GM19099 (cell line): ENCODE results near the gene EFNB3.

ENCODE experiments used
- POLR2A ChIP-seq: IDR thresholded peaks from 3 replicates; pipeline ENCODE4 v1.6.1; 2011; ENCODE audit warnings: low read depth; ENCODE audit not compliant: insufficient read length; ENCODE audit errors: extremely low read depth

EFNB3 gene

GRCh38 chr17:7729816-7730215 is 24.8 kb downstream of the EFNB3 start:
- no peak for TF ChIP-seq POLR2A

DNA sequence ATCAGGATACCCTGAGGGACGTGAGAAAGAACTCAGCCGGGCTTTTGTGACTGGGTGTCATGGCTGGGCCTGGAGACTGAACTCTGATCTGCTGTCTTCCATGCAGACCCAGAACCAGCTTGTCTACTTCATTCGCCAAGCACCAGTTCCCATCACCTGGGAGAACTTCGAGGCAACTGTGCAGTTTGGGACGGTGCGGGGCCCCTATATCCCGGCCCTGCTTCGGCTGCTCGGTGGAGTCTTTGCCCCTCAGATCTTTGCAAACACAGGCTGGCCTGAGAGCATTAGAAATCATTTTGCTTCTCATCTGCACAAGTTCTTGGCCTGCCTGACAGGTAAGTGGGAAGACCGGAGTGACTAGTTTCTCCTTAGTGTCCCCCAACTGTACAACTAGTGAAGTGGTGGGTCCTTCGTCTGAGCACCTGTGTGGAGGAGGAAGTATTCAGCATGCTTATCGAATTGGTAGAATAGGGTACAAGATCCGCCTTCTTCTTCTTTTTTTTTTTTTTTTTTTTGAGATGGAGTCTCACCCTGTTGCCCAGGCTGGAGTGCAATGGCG is 28.1 kb downstream of the EFNB3 start:
- TF ChIP-seq POLR2A, result no peak

DNA sequence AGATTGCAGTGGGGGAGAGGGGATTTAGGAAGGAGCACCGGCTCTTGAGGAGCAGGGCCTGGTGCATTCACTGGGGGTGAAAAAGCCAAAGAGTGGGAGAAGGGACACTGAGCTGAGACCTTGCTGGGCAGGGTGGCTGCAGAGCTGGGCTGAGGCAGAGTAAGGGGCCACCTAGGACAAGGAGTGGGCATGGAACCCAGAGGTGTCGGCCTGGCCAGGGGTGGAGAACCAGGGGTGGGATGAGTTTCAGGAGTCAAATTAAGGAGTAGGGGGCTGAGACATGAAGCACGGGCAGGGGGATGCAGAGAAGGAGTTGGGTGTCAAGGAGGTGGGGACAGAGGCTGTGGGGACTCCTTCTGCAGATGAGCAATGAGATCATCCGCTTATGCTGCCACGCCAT is 32.6 kb downstream of the EFNB3 start:
- no peak for TF ChIP-seq POLR2A

DNA sequence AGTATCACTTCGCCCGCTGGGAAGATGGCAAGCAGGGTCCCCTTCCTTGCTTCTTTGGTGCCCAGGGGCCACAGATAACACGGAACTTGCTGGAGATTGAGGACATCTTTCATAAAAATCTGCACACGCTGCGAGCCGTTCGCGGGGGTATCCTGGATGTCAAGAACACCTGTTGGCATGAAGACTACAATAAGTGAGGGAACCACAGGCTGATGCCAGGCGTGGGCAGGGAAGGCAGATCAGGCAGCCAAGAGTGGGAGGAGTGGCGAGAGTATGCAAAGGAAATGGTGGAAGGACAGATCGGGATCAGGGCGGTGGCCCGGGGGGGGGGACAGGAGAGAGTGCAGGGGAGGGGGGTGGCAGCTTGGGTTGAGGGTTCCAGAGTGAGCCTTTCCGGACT is 34.7 kb downstream of the EFNB3 start:
- no peak for TF ChIP-seq POLR2A

GRCh38 chr17:7740481-7741001 is 35.5 kb downstream of the EFNB3 start:
- no peak for TF ChIP-seq POLR2A

DNA sequence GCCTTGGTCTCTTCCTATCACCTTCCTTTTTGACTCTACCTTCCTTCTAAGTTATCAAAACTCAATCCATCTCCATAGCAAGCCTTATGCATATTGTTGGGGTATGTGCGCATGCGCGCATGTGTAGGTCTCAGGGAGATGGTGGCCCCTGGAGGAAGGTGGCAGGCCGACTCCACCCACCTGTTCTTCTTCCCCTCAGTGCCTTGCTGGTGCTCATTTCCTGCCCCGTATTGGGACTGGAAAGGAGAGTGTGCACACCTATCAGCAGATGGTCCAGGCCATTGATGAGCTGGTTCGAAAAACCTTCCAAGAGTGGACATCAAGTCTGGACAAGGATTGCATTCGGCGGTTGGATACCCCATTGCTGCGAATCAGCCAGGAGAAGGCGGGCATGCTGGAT is 37.7 kb downstream of the EFNB3 start:
- TF ChIP-seq POLR2A, result no peak

- no peak for TF ChIP-seq POLR2A
Measured at GRCh38 chr17:7744416-7744815, 39.4 kb downstream of the EFNB3 start.

DNA sequence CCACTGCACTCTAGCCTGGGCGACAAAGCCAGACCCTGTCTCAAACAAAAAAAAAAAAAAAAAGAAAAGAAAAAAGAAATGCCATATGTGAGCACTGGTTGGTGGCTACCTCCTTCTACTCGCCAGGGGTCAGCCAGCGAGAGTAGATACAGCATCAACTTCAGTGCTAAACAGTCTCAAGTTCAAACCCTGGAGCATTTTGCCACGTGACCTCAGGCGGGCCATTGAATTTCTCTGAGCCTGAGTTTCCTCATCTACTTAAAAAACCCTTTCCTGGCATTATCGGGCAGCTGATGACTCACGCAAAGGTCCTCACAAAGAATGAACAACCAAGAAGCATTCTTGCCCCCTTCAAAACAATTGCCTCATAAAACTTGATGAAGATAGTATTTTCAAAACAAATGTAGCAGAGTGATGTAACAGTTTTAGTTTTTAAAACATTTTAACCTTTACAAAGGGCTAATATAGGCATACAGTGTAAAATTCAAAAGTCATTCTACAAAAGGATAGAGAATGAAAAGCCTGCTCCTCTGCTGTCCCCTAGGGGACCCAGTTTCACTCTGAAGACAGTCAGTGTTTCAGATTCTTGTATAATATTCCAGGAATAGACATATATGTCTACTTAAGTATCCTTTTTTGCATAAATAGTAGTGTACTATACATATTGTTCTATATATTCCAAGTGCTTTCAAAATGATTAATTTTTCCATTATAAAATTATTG is 40.9 kb downstream of the EFNB3 start:
- no peak for TF ChIP-seq POLR2A

- TF ChIP-seq POLR2A, result no peak
Measured at GRCh38 chr17:7747635-7748071, 42.7 kb downstream of the EFNB3 start.

DNA sequence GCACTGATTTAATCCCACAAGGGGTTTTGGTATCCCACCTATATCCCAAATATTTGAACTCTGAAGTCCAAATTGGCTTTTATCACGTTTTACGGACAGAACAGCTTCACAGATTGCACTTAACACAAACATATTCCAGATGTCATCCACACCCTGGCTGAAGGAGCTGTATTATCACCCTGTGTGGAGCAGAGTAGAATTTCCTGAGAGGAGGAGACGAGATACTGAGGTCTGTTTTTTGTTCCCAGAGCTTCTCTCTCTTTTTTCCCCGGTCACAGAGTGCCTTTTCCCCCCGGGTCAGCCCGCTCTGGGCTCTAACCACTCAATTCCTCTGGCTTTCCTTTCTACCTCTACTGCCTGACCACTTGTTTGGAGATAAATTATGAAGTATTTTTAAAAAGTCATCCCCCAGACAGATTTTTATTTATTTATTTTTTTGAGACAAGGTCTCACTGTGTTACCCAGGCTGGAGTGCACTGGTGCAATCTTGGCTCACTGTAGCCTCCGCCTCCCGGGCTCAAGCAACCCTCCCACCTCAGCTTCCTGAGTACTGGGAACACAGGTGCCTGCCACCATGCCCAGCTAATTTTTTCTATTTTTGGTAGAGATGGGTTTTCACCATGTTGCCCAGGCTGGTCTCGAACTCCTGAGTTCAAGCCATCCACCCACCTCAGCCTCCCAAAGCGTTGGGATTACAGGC is 43.2 kb downstream of the EFNB3 start:
- TF ChIP-seq POLR2A, result no peak

DNA sequence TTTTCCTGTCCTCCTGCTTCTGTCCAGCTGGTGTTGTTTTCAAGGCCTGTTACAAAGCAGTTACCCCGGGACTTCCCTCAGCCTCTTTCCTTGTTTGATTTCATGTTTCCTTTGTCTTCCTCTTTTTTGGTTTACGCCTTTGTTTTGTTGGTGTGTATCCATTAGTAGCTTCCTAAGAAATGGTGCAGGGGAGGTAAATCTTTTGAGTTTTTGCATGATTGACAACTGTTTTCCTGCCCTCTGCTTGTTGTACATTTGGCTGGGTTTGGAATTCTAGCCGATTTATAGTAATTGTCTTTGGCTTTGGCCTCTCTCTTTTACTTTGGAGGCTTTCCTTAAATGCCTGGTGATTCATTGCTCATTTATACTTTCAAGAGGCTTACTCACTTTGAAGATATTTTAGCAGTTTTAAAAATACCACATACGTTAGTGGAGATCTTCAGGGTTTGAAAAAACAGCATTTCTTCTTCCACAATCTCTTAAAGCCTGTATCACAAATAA is 45.4 kb downstream of the EFNB3 start:
- no peak for TF ChIP-seq POLR2A

DNA sequence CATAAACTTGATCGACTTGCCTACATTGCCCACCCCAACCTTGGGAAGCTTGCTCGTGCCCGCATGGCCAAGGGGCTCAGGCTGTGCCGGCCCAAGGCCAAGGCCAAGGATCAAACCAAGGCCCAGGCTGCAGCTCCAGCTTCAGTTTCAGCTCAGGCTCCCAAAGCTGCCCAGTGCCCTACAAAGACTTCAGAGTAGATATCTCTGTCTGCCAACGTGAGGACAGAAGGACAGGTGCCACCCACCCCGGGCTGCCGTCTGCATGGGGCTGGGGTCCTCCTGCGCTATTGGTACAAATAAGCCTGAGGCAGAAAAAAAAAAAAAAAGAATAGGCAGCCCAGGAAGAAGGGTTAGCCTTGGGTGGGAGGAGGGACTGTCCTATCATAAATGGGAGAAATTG is 49.7 kb downstream of the EFNB3 start:
- TF ChIP-seq POLR2A, result no peak

DNA sequence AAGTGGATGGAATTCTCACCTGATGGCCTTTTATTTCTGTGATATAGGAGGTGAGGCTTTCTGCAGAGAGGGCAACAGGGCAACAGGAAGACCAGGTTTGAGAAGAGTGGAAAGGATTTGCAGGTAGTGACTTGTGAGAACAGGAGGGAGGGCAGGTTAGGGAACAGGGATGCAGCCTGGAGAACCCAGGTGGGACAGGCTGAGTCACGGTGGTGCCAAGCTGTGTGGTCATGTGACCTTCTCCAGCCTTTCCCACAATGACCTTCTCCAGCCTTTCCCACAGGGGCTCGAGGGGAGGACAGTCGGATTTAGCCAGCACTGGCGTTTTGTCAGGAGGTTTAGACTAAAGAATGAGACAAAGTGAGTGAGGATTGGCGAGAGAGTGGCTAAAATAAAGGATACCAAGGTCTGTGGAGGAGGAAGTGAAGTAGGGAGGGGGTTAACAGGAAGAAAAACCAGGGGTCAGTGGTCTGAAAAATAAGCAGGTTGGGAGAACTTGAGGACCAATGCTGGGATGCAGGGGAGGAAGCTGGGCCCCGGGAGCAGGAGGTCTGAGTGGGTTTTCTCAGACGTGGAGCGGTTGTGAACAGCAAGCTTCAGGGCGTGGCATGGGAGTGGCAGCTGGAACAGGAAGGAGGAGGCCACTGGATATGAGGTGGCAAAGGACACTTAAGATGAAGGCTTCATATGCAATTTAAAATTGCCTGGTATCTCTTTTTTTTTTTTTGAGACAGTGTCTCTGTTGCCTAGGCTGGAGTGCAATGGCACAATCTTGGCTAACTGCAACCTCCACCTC is 50.3 kb downstream of the EFNB3 start:
- no peak for TF ChIP-seq POLR2A

DNA sequence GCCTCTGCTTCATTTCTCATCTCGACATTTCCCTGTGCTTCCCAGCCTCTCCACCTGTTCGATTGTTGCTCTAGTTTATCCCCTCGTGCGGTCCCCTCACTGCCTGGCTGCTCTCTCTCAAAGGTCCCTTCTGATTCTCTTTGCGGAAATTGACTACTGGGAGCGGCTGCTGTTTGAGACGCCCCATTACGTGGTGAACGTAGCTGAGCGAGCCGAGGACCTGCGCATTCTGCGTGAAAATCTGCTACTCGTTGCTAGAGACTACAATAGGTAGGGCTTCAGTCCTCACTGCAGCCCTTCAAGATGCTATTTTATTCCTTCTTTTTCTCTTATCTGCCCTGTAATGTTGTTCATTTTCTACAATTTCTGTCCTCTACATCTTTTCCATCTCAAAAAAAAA is 52.0 kb downstream of the EFNB3 start:
- TF ChIP-seq POLR2A, result no peak
